HepG2 (cell line): Measurements from ENCODE around the gene FEM1B. TPM values are rescaled to one million over a fixed set of nuclear protein-coding genes. Genes with fewer than 3 reads are reported as not detected.

Experiments used
- AHDC1 ChIP-seq: sonication (generic); formaldehyde crosslinking; IDR thresholded peaks from 2 replicates; pipeline ENCODE4 v1.5.1; 2020; ENCODE audit warnings: mild to moderate bottlenecking, missing genetic modification reagents, borderline replicate concordance
- ATF2 ChIP-seq: sonication (generic); formaldehyde crosslinking; IDR thresholded peaks from 2 replicates; pipeline ENCODE4 v1.4.0; 2020; ENCODE audit warnings: missing genetic modification reagents
- FOSL2 ChIP-seq: sonication (generic); formaldehyde crosslinking; IDR thresholded peaks from 2 replicates; pipeline ENCODE4 v1.4.0; 2020; ENCODE audit warnings: missing genetic modification reagents
- GATAD2A ChIP-seq: IDR thresholded peaks from 2 replicates; pipeline ENCODE4 v1.6.1; 2016
- HDAC1 ChIP-seq: sonication (generic); formaldehyde crosslinking; IDR thresholded peaks from 2 replicates; pipeline ENCODE4 v1.5.1; 2020; ENCODE audit warnings: mild to moderate bottlenecking, missing genetic modification reagents
- KDM6A ChIP-seq: IDR thresholded peaks from 2 replicates; pipeline ENCODE4 v1.6.1; 2016; ENCODE audit warnings: low read depth
- MAX ChIP-seq: IDR thresholded peaks from 2 replicates; pipeline ENCODE4 v1.6.1; 2012; ENCODE audit warnings: inconsistent platforms
- NCOA2 ChIP-seq: sonication (generic); formaldehyde crosslinking; IDR thresholded peaks from 2 replicates; pipeline ENCODE4 v1.8.0; 2022; ENCODE audit warnings: inconsistent platforms
- PPARG ChIP-seq: conservative IDR thresholded peaks from 2 replicates; pipeline ENCODE4 v1.6.1; 2016; ENCODE audit warnings: missing biosample characterization, missing genetic modification reagents
- SALL1 ChIP-seq: sonication (generic); formaldehyde crosslinking; IDR thresholded peaks from 2 replicates; pipeline ENCODE4 v1.8.0; 2022; ENCODE audit warnings: mild to moderate bottlenecking, missing genetic modification reagents
- SETDB1 ChIP-seq: sonication (generic); formaldehyde crosslinking; IDR thresholded peaks from 2 replicates; pipeline ENCODE4 v1.5.1; 2020; ENCODE audit warnings: missing genetic modification reagents, mild to moderate bottlenecking, borderline replicate concordance
- SKIL ChIP-seq: sonication (generic); formaldehyde crosslinking; IDR thresholded peaks from 2 replicates; pipeline ENCODE4 v1.8.0; 2022; ENCODE audit warnings: missing genetic modification reagents, mild to moderate bottlenecking, moderate library complexity, borderline replicate concordance
- SOX6 ChIP-seq, 2 experiments: fragments of 450-650 bp in 1 of 2; sonication (generic) in 1 of 2; formaldehyde crosslinking in 1 of 2; IDR thresholded peaks; 2 replicates each; pipeline versions ENCODE4 v1.4.0 to v1.6.1; 2017 to 2020; ENCODE audit warnings: antibody characterized with exemption in 1 of 2, mild to moderate bottlenecking in 1 of 2, missing genetic modification reagents in 1 of 2
- ZBTB26 ChIP-seq: IDR thresholded peaks from 2 replicates; pipeline ENCODE4 v1.6.1; 2016; ENCODE audit warnings: missing compliant biosample characterization, missing genetic modification reagents, borderline replicate concordance
- ZGPAT ChIP-seq: IDR thresholded peaks from 2 replicates; pipeline ENCODE4 v1.6.1; 2016; ENCODE audit warnings: mild to moderate bottlenecking
- ZNF354B ChIP-seq: sonication (generic); formaldehyde crosslinking; IDR thresholded peaks from 2 replicates; pipeline ENCODE4 v1.8.0; 2022; ENCODE audit warnings: mild to moderate bottlenecking, missing genetic modification reagents
- ZNF644 ChIP-seq: IDR thresholded peaks from 2 replicates; pipeline ENCODE4 v1.6.1; 2016; ENCODE audit warnings: low read depth
- ZNF768 ChIP-seq: sonication (generic); formaldehyde crosslinking; IDR thresholded peaks from 2 replicates; pipeline ENCODE4 v1.4.0; 2020; ENCODE audit warnings: missing genetic modification reagents
- polyA plus RNA-seq, 8 experiments: library from polyadenylated mRNA; depleted of rRNA in 3 of 8; stranded (reverse) in 7 of 8; unstranded in 1 of 8; fragments of >200 nt; fragmentation: Illumina TruSeq in 4 of 8; extraction: Trizol in 4 of 8; gene quantifications; 2 replicates each; pipeline versions ENCODE4 v1.2.1 to v1.2.3, GENCODE V29; 2011 to 2016; ENCODE audit warnings: low read depth in 4 of 8, missing spikeins in 1 of 8, mixed read lengths in 1 of 8; ENCODE audit not compliant: insufficient read depth in 1 of 8
- total RNA-seq, 5 experiments: library from RNA; depleted of rRNA; stranded (reverse); fragments of >200 nt; fragmentation: Illumina TruSeq; extraction: Trizol; gene quantifications; 2 replicates each; pipeline ENCODE4 v1.2.3, GENCODE V29; 2016; ENCODE audit warnings: low read depth in 1 of 5

Gene FEM1B
- total and polyA plus RNA-seq, 2 of the 13 experiments (the other 11 are each of a cell fraction or from before 2014, with no cell fraction given) = 38.1 to 40.0 TPM

- TF ChIP-seq AHDC1 (CRISPR knock-in tag) = peak; percentile 73; the same call in 1 of the 2 replicates
- no peak for TF ChIP-seq MAX
- TF ChIP-seq ZGPAT = peak; percentile 42; the same call in 1 of the 2 replicates
- peak; percentile 52; the same call in 1 of the 2 replicates for TF ChIP-seq SKIL (CRISPR knock-in tag)
- peak; percentile 25; the same call in 1 of the 2 replicates for TF ChIP-seq HDAC1 (CRISPR knock-in tag)
- TF ChIP-seq FOSL2 = peak; percentile 22; the same call in 1 of the 2 replicates
- TF ChIP-seq ATF2 = 0 out of 2 replicates have a peak, but pooled peaks have one; percentile 25
- no peak for TF ChIP-seq SOX6 (IDR thresholded peaks at IDR 0.05)
- TF ChIP-seq SOX6 (CRISPR knock-in tag; IDR thresholded peaks at IDR 0.05) = peak; percentile 58; the same call in 1 of the 2 replicates
- peak; percentile 81; the same call in 1 of the 2 replicates for TF ChIP-seq SETDB1 (CRISPR knock-in tag)
- TF ChIP-seq NCOA2 (CRISPR knock-in tag) = peak; percentile 24; the same call in 1 of the 2 replicates
- peak; percentile 34; the same call in 1 of the 2 replicates for TF ChIP-seq GATAD2A
- TF ChIP-seq KDM6A (CRISPR knock-in tag) = 0 out of 2 replicates have a peak, but pooled peaks have one; percentile 40
- no peak for TF ChIP-seq ZNF354B (CRISPR knock-in tag)
- TF ChIP-seq ZNF768 (CRISPR knock-in tag) = no peak
- TF ChIP-seq PPARG = peak; percentile 89
- TF ChIP-seq ZNF644 (CRISPR knock-in tag) = peak; percentile 92
- peak; percentile 23; the same call in 1 of the 2 replicates for TF ChIP-seq SALL1 (CRISPR knock-in tag)
- TF ChIP-seq ZBTB26 = 0 out of 2 replicates have a peak, but pooled peaks have one; percentile 42
These were observed 31.5 kb downstream of the FEM1B start (continued) for GRCh38 chr15:68309024-68309423.
